Stimulated activated CD4-positive, alpha-beta T cell treated with anti-CD3 and anti-CD28 coated beads, Interleukin-1b, Interleukin-23, amount 100 ng/mL, for 4 hours (primary cell): ENCODE data around the gene KDM4C.

Source experiments
- DNase-seq, 2 donors: peaks; one replicate each; pipeline ENCODE4 v3.0.0-alpha.2; 2020; ENCODE audit warnings: low read depth in 2 of 2

Gene KDM4C

GRCh38 chr9:6869081-6869948 is 111.5 kb downstream of the KDM4C start:
- DNase-seq, result no peak

- no peak for DNase-seq
Measured at GRCh38 chr9:6870149-6870548, 112.4 kb downstream of the KDM4C start.

GRCh38 chr9:6870650-6871477 is 113.1 kb downstream of the KDM4C start:
- DNase-seq, result no peak

GRCh38 chr9:6873857-6874256 is 116.1 kb downstream of the KDM4C start:
- no peak for DNase-seq

- no peak for DNase-seq
Measured at GRCh38 chr9:6876195-6876894, 118.6 kb downstream of the KDM4C start.

GRCh38 chr9:6877671-6878161 is 119.9 kb downstream of the KDM4C start:
- no peak for DNase-seq

GRCh38 chr9:6880626-6881025 is 122.9 kb downstream of the KDM4C start:
- no peak for DNase-seq

GRCh38 chr9:6884101-6884500 is 126.3 kb downstream of the KDM4C start:
- DNase-seq, result no peak

- DNase-seq, result no peak
Measured at GRCh38 chr9:6884990-6885389, 127.2 kb downstream of the KDM4C start.

- no peak for DNase-seq
Measured at GRCh38 chr9:6887051-6887450, 129.3 kb downstream of the KDM4C start.

GRCh38 chr9:6889868-6890267 is 132.1 kb downstream of the KDM4C start:
- DNase-seq, result no peak

GRCh38 chr9:6893350-6894131 is 135.8 kb downstream of the KDM4C start:
- no peak for DNase-seq

GRCh38 chr9:6894135-6894534 is 136.4 kb downstream of the KDM4C start:
- DNase-seq, result no peak

GRCh38 chr9:6895754-6896153 is 138.0 kb downstream of the KDM4C start:
- DNase-seq, result no peak

- DNase-seq, result no peak
Measured at GRCh38 chr9:6896562-6896961, 138.8 kb downstream of the KDM4C start.

- DNase-seq, result no peak
Measured at GRCh38 chr9:6897207-6897822, 139.5 kb downstream of the KDM4C start.

- DNase-seq, result no peak
Measured at GRCh38 chr9:6897898-6898302, 140.1 kb downstream of the KDM4C start.

- no peak for DNase-seq
Measured at GRCh38 chr9:6899274-6899673, 141.5 kb downstream of the KDM4C start.

GRCh38 chr9:6900440-6900883 is 142.7 kb downstream of the KDM4C start:
- DNase-seq, result no peak

GRCh38 chr9:6901180-6901579 is 143.4 kb downstream of the KDM4C start:
- no peak for DNase-seq

GRCh38 chr9:6902423-6902822 is 144.7 kb downstream of the KDM4C start:
- DNase-seq, result no peak
